Left ventricle myocardium inferior (tissue), 1 donor: ENCODE results near the gene RPA4. TPM values are rescaled to one million over a fixed set of nuclear protein-coding genes. Genes with fewer than 3 reads are reported as not detected.

Experiments used
- DNase-seq: peaks from one replicate; pipeline ENCODE4 v3.0.0-alpha.2; 2020
- H3K27ac ChIP-seq: fragments of 200-600 bp; replicated peaks from 2 replicates; pipeline ENCODE4 v1.8.0; 2021
- H3K27me3 ChIP-seq: fragments of 200-600 bp; 2 replicates; pipeline ENCODE4 v1.8.0; 2021; ENCODE audit warnings: low read depth
- H3K36me3 ChIP-seq: fragments of 200-600 bp; 2 replicates; pipeline ENCODE4 v1.8.0; 2021
- H3K4me1 ChIP-seq: fragments of 200-600 bp; 2 replicates; pipeline ENCODE4 v1.8.0; 2021
- H3K4me3 ChIP-seq: fragments of 200-600 bp; 2 replicates; pipeline ENCODE4 v1.8.0; 2021; ENCODE audit warnings: mild to moderate bottlenecking, moderate library complexity
- H3K9me3 ChIP-seq: fragments of 200-600 bp; replicated peaks from 2 replicates; pipeline ENCODE4 v1.8.0; 2021
- intact Hi-C: fragments of 100-400 bp; cut with micrococcal nuclease; formaldehyde crosslinking; loops from one replicate; pipeline ENCODE4 v1.11.0; 2022
- total RNA-seq: library from RNA; stranded (reverse); fragmentation: NEBNext Ultra II Directional; extraction: Animal tissue kit (Norgen Biotek cat#: 25700); gene quantifications from one replicate; pipeline ENCODE4 v1.2.1, GENCODE V29; 2021
- TF ChIP-seq, protein P1 (sequence below): fragments of 200-600 bp; IDR thresholded peaks from 2 replicates; pipeline ENCODE4 v1.8.0; 2021; ENCODE audit warnings: antibody characterized with exemption, mild to moderate bottlenecking, borderline replicate concordance
- donor health status: DM: no; HTN: yes; CAD: no; lungs with severe emphysema.

RPA4 gene
- total RNA-seq, 1 donor from 2014 or later, result not detected

DNA sequence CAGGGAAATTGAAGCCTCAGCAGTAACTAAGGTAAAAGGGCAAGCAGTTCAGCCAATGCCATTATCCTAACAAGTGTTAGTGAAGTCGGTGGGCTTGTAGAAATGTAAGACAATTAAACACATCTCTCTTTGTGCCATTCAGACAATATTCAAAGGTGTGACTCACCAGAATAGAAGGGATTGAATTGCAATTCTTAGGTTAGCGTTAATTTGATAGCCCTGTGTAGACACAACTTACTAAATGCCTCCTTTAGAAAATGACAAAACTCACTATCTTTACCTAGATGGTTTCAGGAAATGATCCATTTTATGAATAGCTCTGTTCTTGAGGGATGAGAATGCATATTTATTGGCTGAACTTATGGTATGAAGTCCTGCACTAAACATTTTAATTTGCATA is 35.2 kb downstream of the RPA4 start:
- H3K9me3 ChIP-seq, result no peaks in the 10 kb centered on the region
- TF ChIP-seq, protein P1, sequence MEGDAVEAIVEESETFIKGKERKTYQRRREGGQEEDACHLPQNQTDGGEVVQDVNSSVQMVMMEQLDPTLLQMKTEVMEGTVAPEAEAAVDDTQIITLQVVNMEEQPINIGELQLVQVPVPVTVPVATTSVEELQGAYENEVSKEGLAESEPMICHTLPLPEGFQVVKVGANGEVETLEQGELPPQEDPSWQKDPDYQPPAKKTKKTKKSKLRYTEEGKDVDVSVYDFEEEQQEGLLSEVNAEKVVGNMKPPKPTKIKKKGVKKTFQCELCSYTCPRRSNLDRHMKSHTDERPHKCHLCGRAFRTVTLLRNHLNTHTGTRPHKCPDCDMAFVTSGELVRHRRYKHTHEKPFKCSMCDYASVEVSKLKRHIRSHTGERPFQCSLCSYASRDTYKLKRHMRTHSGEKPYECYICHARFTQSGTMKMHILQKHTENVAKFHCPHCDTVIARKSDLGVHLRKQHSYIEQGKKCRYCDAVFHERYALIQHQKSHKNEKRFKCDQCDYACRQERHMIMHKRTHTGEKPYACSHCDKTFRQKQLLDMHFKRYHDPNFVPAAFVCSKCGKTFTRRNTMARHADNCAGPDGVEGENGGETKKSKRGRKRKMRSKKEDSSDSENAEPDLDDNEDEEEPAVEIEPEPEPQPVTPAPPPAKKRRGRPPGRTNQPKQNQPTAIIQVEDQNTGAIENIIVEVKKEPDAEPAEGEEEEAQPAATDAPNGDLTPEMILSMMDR, result no peak
- H3K4me1 ChIP-seq, result no peaks in the 10 kb centered on the region
- H3K4me3 ChIP-seq, result no peak overlapping the region
- H3K36me3 ChIP-seq, result no peaks in the 10 kb centered on the region
- intact Hi-C loops, result no loop called here
- no peak overlapping the region for H3K27ac ChIP-seq
- no peak for DNase-seq
- H3K27me3 ChIP-seq, result no peaks in the 10 kb centered on the region

DNA sequence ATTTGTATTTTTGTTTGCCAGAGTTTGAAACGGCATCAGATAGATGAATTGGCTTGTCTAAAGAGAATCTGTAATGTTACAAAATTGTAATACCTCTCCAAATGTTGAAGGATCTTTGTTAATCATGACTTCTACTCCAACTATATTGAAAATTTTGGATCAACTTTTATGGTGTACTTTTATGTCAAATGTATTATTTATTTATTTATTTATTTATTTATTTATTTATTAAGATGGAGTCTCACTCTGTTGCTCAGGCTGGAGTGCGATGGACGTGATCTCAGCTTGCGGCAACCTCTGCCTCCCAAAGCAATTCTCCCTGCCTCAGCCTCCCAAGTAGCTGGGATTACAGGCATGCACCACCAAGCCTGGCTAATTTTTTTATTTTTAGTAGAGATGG is 36.0 kb downstream of the RPA4 start:
- Histone ChIP-seq H3K27ac (no peak overlapping the region), H3K4me1 (no peaks in the 10 kb centered on the region), H3K27me3 (no peaks in the 10 kb centered on the region), H3K36me3 (no peaks in the 10 kb centered on the region), H3K4me3 (no peak overlapping the region), H3K9me3 (no peaks in the 10 kb centered on the region)
- no peak for DNase-seq
- TF ChIP-seq, protein P1, result no peak
- intact Hi-C loops, result no loop called here

DNA sequence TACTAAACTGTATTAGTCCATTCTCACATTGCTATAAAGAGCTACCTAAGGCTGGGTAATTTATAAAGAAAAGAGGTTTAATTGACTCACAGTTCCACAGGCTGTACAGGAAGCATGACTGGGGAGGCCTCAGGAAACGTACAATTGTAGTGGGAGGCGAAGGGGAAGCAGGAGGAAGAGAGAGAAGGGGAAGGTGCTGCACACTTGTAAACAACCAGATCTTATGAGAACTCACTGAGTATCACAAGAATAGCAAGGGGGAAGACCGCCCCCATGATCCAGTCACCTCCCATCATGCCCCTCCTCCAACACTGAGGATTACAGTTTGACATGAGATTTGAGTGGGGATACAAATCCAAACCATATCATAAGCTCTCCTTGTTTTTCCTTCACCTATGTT is 40.9 kb downstream of the RPA4 start:
- no peaks in the 10 kb centered on the region for H3K9me3 ChIP-seq
- DNase-seq, result no peak
- H3K4me1 ChIP-seq, result no peaks in the 10 kb centered on the region
- H3K4me3 ChIP-seq, result no peak overlapping the region
- H3K36me3 ChIP-seq, result no peaks in the 10 kb centered on the region
- intact Hi-C loops, result no loop called here
- H3K27me3 ChIP-seq, result no peaks in the 10 kb centered on the region
- TF ChIP-seq, protein P1, result no peak
- H3K27ac ChIP-seq, result no peak overlapping the region

- Histone ChIP-seq H3K9me3 (no peaks in the 10 kb centered on the region), H3K27ac (no peak overlapping the region), H3K27me3 (no peaks in the 10 kb centered on the region), H3K4me1 (no peaks in the 10 kb centered on the region), H3K4me3 (no peak overlapping the region), H3K36me3 (no peaks in the 10 kb centered on the region)
- DNase-seq, result no peak
- intact Hi-C loops, result no loop called here
- TF ChIP-seq, protein P1, result no peak
These were observed 45.3 kb downstream of the RPA4 start for GRCh38 chrX:96929036-96929435.

Other genes with a start within 250 kb of the RPA4 start
- gene DIAPH2, start 199.1 kb upstream of the RPA4 start, total RNA-seq, result 9.3 TPM